SH-SY5Y (cell line): ENCODE measurements around the gene CNGB1.

Experiments
- GATA2 ChIP-seq: IDR thresholded peaks from 2 replicates; pipeline ENCODE4 v1.6.1; 2011; ENCODE audit warnings: mild to moderate bottlenecking, low read depth, low read length
- GATA3 ChIP-seq: IDR thresholded peaks from 2 replicates; pipeline ENCODE4 v1.6.1; 2011; ENCODE audit warnings: low read depth, mild to moderate bottlenecking, low read length, moderate library complexity

DNA sequence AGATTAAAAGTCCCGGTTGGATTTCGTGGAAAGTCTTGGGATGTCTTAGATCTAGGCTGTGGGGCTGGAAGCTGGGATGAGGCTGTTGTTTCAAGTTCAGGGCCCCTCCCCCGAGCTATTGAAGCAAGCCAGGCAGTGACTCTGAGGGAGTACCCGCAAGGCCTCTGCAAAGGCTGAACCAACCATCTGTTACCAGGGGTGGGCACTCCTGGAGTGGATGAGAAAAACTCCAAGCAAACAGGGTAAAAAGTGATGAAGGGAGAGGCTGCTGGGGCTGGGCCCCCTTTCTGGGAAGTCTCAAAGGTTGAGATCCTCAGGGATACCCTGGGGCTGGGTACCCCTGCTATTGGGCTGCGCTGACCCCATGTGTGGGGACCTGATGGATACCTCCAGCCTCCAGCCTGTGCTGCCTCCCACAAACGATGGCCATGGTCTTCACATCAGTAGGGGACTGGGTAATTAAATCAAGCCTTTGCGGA lies 86.2 kb downstream of the CNGB1 start:
- TF ChIP-seq GATA3 (no peak), GATA2 (no peak)
